Thyroid gland (tissue), 4 donors: ENCODE data around the gene RPL22.

Source experiments
- CTCF ChIP-seq, 6 experiments: fragments of 200-600 bp in 3 of 6; fragments of 450-650 bp in 3 of 6; sonication (generic) in 3 of 6; IDR thresholded peaks; one replicate each; pipeline ENCODE4 v1.5.1; 2016 to 2019; ENCODE audit warnings: antibody characterized with exemption in 6 of 6, mild to moderate bottlenecking in 2 of 6, inconsistent platforms in 1 of 6, moderate library complexity in 1 of 6
- POLR2A ChIP-seq, 2 donors: fragments of 450-650 bp; IDR thresholded peaks; one replicate each; pipeline ENCODE4 v1.6.1; 2017; ENCODE audit warnings: antibody characterized with exemption in 2 of 2, mild to moderate bottlenecking in 2 of 2, moderate library complexity in 1 of 2

DNA sequence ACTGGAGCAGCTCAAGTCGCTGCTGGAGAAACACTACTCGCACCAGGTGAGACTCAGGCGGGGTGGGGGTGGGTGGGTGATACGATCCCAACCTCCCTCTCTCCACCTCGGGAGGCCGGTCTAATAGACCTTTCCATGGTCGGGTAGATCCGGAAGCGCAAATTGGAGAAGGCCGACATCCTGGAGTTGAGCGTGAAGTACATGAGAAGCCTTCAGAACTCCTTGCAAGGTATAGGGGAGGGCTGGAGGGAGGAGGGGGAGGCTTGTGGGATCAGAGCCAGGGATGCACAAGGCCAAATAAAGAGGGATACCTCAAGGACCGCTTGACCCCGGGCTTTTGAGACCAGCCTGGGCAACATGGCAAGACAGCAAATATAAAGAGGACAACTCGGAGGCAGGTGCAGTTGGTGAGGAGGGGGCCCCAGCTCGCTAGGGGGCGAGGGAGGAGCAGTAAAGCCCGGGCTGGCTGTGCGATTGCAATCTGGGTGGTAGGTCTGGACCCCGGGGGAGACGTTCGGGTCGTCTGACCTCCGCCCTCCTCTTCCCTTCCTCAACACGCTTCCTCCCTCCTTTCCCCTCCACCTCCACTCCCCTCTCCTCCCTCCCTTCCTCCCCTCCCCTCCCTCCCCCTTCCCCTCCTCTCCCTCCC, 45.1 kb upstream of the RPL22 start:
- TF ChIP-seq CTCF (IDR thresholded peaks at IDR 0.05) (no peak), POLR2A (IDR thresholded peaks at IDR 0.05) (no peak)
